ENCODE results near the gene PIP5K1B. TPM values are rescaled to one million over a fixed set of nuclear protein-coding genes. Genes with fewer than 3 reads are reported as not detected.

The PIP5K1B gene
- total RNA-seq, 1 donor from 2014 or later: 71.9 TPM

DNA sequence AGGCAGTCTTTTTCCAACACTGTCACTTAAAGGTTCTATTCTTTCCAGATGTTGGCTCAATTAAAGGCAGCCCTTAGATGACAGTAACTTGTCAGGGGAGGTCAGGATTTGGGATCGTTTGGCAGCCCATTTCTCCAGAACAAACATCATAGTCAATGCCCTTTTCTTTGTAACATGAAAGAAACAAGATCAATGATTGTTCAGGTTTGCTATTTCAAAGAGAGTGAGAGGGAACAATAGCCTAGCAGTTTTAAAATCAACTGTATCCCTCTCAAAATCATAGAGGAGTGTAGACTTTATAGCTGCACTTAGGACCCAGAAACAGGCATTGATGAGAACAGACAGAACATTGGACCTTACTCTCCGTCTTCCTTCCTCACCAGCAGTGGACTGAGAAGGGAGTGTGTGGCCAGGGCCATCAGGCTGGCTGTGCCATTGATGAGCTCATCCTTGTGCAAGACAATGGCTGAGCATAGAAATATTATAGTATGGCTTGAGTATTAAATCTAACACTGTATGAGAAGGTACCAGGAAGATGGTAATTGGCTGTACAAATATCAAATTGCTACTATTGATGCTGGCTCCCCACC, 130.0 kb downstream of the PIP5K1B start:
- Histone ChIP-seq H3K4me1 (peaks cover 73% of the 10 kb centered on the region), H3K27me3 (ENCODE audit: low read depth) (no peaks in the 10 kb centered on the region), H3K27ac (replicated peaks) (peak overlapping the region; percentile 15), H3K9me3 (replicated peaks) (no peaks in the 10 kb centered on the region), H3K4me3 (no peak overlapping the region), H3K36me3 (no peaks in the 10 kb centered on the region)
- no peak for TF ChIP-seq CTCF (IDR thresholded peaks at IDR 0.05; ENCODE audit: borderline replicate concordance)
- DNase-seq: no peak
- intact Hi-C loops (cut with micrococcal nuclease): no loop called here

- no peak for TF ChIP-seq CTCF (IDR thresholded peaks at IDR 0.05; ENCODE audit: borderline replicate concordance)
- intact Hi-C loops (cut with micrococcal nuclease): no loop called here
Observed at GRCh38 chr9:68836788-68837187, 131.7 kb downstream of the PIP5K1B start.

GRCh38 chr9:68838245-68838644, 133.2 kb downstream of the PIP5K1B start:
- intact Hi-C loops (cut with micrococcal nuclease): no loop called here
- Histone ChIP-seq H3K4me1 (peaks cover 62% of the 10 kb centered on the region), H3K27me3 (ENCODE audit: low read depth) (no peaks in the 10 kb centered on the region), H3K27ac (replicated peaks) (peak overlapping the region; percentile 74), H3K9me3 (replicated peaks) (no peaks in the 10 kb centered on the region), H3K4me3 (no peak overlapping the region), H3K36me3 (no peaks in the 10 kb centered on the region)
- DNase-seq: no peak
- TF ChIP-seq CTCF (IDR thresholded peaks at IDR 0.05; ENCODE audit: borderline replicate concordance): no peak

More at GRCh38 chr9:68836788-68837187, 131.7 kb downstream of the PIP5K1B start:
- no peaks in the 10 kb centered on the region for H3K9me3 ChIP-seq (replicated peaks)
- no peaks in the 10 kb centered on the region for H3K27me3 ChIP-seq (ENCODE audit: low read depth)
- peaks cover 62% of the 10 kb centered on the region for H3K4me1 ChIP-seq
- peak overlapping the region; percentile 74 for H3K27ac ChIP-seq (replicated peaks)
- H3K4me3 ChIP-seq: no peak overlapping the region
- no peaks in the 10 kb centered on the region for H3K36me3 ChIP-seq
- no peak for DNase-seq

- H3K4me1 ChIP-seq: peaks cover 69% of the 10 kb centered on the region
- no peak for DNase-seq
- no peak for TF ChIP-seq CTCF (IDR thresholded peaks at IDR 0.05; ENCODE audit: borderline replicate concordance)
- no peak overlapping the region for H3K4me3 ChIP-seq
- no peaks in the 10 kb centered on the region for H3K36me3 ChIP-seq
- no peaks in the 10 kb centered on the region for H3K27me3 ChIP-seq (ENCODE audit: low read depth)
- H3K27ac ChIP-seq (replicated peaks): peak overlapping the region; percentile 46
- H3K9me3 ChIP-seq (replicated peaks): no peaks in the 10 kb centered on the region
- intact Hi-C loops (cut with micrococcal nuclease): no loop called here
Observed at GRCh38 chr9:68841276-68842052, 136.4 kb downstream of the PIP5K1B start.

GRCh38 chr9:68842568-68842967, 137.5 kb downstream of the PIP5K1B start:
- H3K4me1 ChIP-seq: peaks cover 59% of the 10 kb centered on the region

More at GRCh38 chr9:68842568-68842967, 137.5 kb downstream of the PIP5K1B start:
- Histone ChIP-seq H3K36me3 (no peaks in the 10 kb centered on the region), H3K9me3 (replicated peaks) (no peaks in the 10 kb centered on the region), H3K4me3 (no peak overlapping the region), H3K27me3 (ENCODE audit: low read depth) (no peaks in the 10 kb centered on the region), H3K27ac (replicated peaks) (peak overlapping the region; percentile 46)
- no peak for DNase-seq
- TF ChIP-seq CTCF (IDR thresholded peaks at IDR 0.05; ENCODE audit: borderline replicate concordance): no peak
- intact Hi-C loops (cut with micrococcal nuclease): no loop called here

Measured in left ventricle myocardium inferior (tissue), 1 donor.